Endodermal cell (in vitro differentiated cells): ENCODE data around the gene PRR13. TPM values are rescaled to one million over a fixed set of nuclear protein-coding genes. Genes with fewer than 3 reads are reported as not detected.
A peak's percentile ranks its signal among the peaks of the same experiment; 100 is the strongest.

Experiments used
- DNase-seq: peaks from one replicate; pipeline ENCODE4 v3.0.0-alpha.2; 2017
- H3K27ac ChIP-seq: 2 replicates; pipeline ENCODE4 v1.5.1; 2013; ENCODE audit warnings: mild to moderate bottlenecking, low read depth, low read length, moderate library complexity
- H3K27me3 ChIP-seq: 2 replicates; pipeline ENCODE4 v1.6.1; 2013; ENCODE audit warnings: mild to moderate bottlenecking, low read length, moderate library complexity; ENCODE audit not compliant: insufficient read depth, control insufficient read depth, poor library complexity, severe bottlenecking
- H3K36me3 ChIP-seq: 2 replicates; pipeline ENCODE4 v1.7.0; 2013; ENCODE audit warnings: mild to moderate bottlenecking, low read length, moderate library complexity; ENCODE audit not compliant: control insufficient read depth, insufficient read depth
- H3K4me1 ChIP-seq: one replicate; pipeline ENCODE4 v1.7.0; 2013; ENCODE audit warnings: low read length; ENCODE audit not compliant: control insufficient read depth, insufficient read depth
- H3K4me3 ChIP-seq: 2 replicates; pipeline ENCODE4 v1.5.1; 2013; ENCODE audit warnings: mild to moderate bottlenecking, low read length, moderate library complexity
- H3K9ac ChIP-seq: 2 replicates; pipeline ENCODE4 v1.6.1; 2013; ENCODE audit warnings: mild to moderate bottlenecking, low read length, moderate library complexity; ENCODE audit not compliant: poor library complexity, severe bottlenecking; ENCODE audit errors: extremely low read depth
- H3K9me3 ChIP-seq: 2 replicates; pipeline ENCODE4 v1.6.1; 2013; ENCODE audit warnings: mild to moderate bottlenecking, low read length, moderate library complexity; ENCODE audit not compliant: control insufficient read depth
- H3K27ac Mint-ChIP-seq: 2 replicates; pipeline ENCODE4 v1.8.0; 2020; ENCODE audit warnings: mixed read lengths
- H3K27me3 Mint-ChIP-seq: 2 replicates; pipeline ENCODE4 v1.8.0; 2021; ENCODE audit warnings: mild to moderate bottlenecking, mixed read lengths; ENCODE audit not compliant: insufficient read depth
- H3K36me3 Mint-ChIP-seq: 2 replicates; pipeline ENCODE4 v1.8.0; 2020; ENCODE audit warnings: low read depth, mixed read lengths
- H3K4me1 Mint-ChIP-seq: 2 replicates; pipeline ENCODE4 v1.8.0; 2020; ENCODE audit warnings: mixed read lengths
- H3K4me3 Mint-ChIP-seq: 2 replicates; pipeline ENCODE4 v1.8.0; 2020; ENCODE audit warnings: mild to moderate bottlenecking, moderate library complexity, mixed read lengths
- H3K9me3 Mint-ChIP-seq: 2 replicates; pipeline ENCODE4 v1.8.0; 2020; ENCODE audit warnings: mild to moderate bottlenecking, mixed read lengths
- WGBS, 2 experiments: methylation state at CpG; one replicate each; pipeline versions ENCODE4 v1.1.5 to v1.1.7; 2013; ENCODE audit warnings: missing lambda C conversion rate in 2 of 2, mixed read lengths in 1 of 2; ENCODE audit not compliant: insufficient coverage in 1 of 2, insufficient read length in 1 of 2; 5-methylcytosine and 5-hydroxymethylcytosine counted together
- total RNA-seq, 2 donors: library from RNA; stranded (reverse); fragmentation: NEBNext Ultra II Directional in 1 of 2; extraction: Animal tissue kit (Norgen Biotek cat#: 25700) in 1 of 2; gene quantifications; 2 replicates in 1 of 2; 3 replicates in 1 of 2; pipeline ENCODE4 v1.2.1, GENCODE V29; 2021
- TF ChIP-seq, protein P1 (sequence below): fragments of 200-600 bp; sonication (generic); conservative IDR thresholded peaks from 2 replicates; pipeline ENCODE4 v1.5.0; 2021; ENCODE audit warnings: antibody characterized with exemption, mild to moderate bottlenecking

The PRR13 gene
- total RNA-seq, 2 donors from 2014 or later, result 184 to 209 TPM

- Histone ChIP-seq H3K9ac (peak within 1 kb of the TSS; percentile 99), H3K36me3 (peaks cover 46% of the 10 kb centered on the region), H3K27ac (peak within 1 kb of the TSS; percentile 99), H3K4me3 (peak within 1 kb of the TSS; percentile 100), H3K4me1 (peaks cover 10% of the 10 kb centered on the region), H3K27me3 (no peaks in the 10 kb centered on the region), H3K9me3 (no peaks in the 10 kb centered on the region)
- Mint-ChIP-seq H3K27me3 (no peaks in the 10 kb centered on the region), H3K27ac (peak within 1 kb of the TSS; percentile 100), H3K9me3 (no peaks in the 10 kb centered on the region), H3K4me3 (peak within 1 kb of the TSS; percentile 92), H3K4me1 (peaks cover 31% of the 10 kb centered on the region), H3K36me3 (peaks cover 51% of the 10 kb centered on the region)
- 0% methylated on average over 4 to 24 of the region's 32 CpGs for WGBS, 2 experiments
- peak; percentile 100 for DNase-seq
- TF ChIP-seq, protein P1, sequence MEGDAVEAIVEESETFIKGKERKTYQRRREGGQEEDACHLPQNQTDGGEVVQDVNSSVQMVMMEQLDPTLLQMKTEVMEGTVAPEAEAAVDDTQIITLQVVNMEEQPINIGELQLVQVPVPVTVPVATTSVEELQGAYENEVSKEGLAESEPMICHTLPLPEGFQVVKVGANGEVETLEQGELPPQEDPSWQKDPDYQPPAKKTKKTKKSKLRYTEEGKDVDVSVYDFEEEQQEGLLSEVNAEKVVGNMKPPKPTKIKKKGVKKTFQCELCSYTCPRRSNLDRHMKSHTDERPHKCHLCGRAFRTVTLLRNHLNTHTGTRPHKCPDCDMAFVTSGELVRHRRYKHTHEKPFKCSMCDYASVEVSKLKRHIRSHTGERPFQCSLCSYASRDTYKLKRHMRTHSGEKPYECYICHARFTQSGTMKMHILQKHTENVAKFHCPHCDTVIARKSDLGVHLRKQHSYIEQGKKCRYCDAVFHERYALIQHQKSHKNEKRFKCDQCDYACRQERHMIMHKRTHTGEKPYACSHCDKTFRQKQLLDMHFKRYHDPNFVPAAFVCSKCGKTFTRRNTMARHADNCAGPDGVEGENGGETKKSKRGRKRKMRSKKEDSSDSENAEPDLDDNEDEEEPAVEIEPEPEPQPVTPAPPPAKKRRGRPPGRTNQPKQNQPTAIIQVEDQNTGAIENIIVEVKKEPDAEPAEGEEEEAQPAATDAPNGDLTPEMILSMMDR, result peak; percentile 86
These were observed 10.2 kb downstream of the PRR13 start, which contains the start of gene PCBP2 for GRCh38 chr12:53451661-53452158. PCBP2 (plus strand) TSS chr12:53452102; CDS start chr12:53454801, 2,699 bp downstream.

- H3K4me1 Mint-ChIP-seq, result peaks cover 33% of the 10 kb centered on the region
- H3K27ac ChIP-seq, result peak overlapping the region; percentile 99
- peaks cover 51% of the 10 kb centered on the region for H3K36me3 ChIP-seq
- 0% methylated on average over 7 to 48 of the region's 82 CpGs for WGBS, 2 experiments
- no peaks in the 10 kb centered on the region for H3K27me3 ChIP-seq
- peak overlapping the region; percentile 100 for H3K4me3 ChIP-seq
- no peaks in the 10 kb centered on the region for H3K9me3 ChIP-seq
- H3K4me3 Mint-ChIP-seq, result peak overlapping the region; percentile 92
- H3K9ac ChIP-seq, result peak overlapping the region; percentile 99
- peak; percentile 96 for DNase-seq
- peak overlapping the region; percentile 100 for H3K27ac Mint-ChIP-seq
- peaks cover 11% of the 10 kb centered on the region for H3K4me1 ChIP-seq
- H3K27me3 Mint-ChIP-seq, result no peaks in the 10 kb centered on the region
- H3K9me3 Mint-ChIP-seq, result no peaks in the 10 kb centered on the region
- peaks cover 52% of the 10 kb centered on the region for H3K36me3 Mint-ChIP-seq
- TF ChIP-seq, protein P1, result peak; percentile 54
These were observed 10.9 kb downstream of the PRR13 start for GRCh38 chr12:53452159-53453077.

DNA sequence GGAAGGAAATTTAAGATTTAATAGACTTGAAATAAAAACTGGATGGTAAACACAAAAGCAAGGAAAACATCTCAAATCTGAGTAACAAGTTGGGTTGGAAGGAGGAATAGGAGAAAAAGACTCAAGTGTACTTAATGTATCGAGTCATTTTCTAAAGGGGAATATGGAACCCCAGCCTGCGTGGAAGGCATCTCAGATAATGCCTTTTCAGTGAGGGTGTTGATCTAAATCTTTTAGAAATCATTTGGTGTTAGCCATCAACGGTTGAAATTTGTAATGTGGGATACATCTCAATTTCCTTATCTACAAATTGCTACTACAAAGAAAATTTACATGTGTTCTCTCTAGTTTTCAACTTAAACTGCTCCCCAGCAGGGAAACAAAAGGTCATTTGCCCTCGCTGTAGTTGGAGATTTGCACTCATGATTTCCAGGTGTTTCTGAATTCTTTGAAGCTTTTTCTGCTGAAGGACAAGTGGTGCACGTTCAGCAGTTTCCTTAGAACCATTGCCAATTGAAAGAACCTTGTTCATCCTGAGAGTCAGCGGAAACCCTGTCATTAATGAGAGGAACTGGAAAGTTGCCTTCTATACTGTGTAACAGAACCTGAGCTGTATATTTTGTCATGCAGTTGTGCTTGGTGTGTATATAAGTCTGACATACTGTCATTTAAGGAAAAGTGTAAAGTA, 12.6 kb downstream of the PRR13 start:
- Histone ChIP-seq H3K27me3 (no peaks in the 10 kb centered on the region), H3K27ac (no peak overlapping the region), H3K36me3 (peaks cover 63% of the 10 kb centered on the region), H3K4me1 (peaks cover 11% of the 10 kb centered on the region), H3K9me3 (no peaks in the 10 kb centered on the region), H3K4me3 (peak overlapping the region; percentile 100), H3K9ac (peak overlapping the region; percentile 99)
- Mint-ChIP-seq H3K36me3 (peaks cover 55% of the 10 kb centered on the region), H3K4me1 (peaks cover 35% of the 10 kb centered on the region), H3K9me3 (no peaks in the 10 kb centered on the region), H3K27ac (peak overlapping the region; percentile 82), H3K4me3 (peak overlapping the region; percentile 92), H3K27me3 (no peaks in the 10 kb centered on the region)
- WGBS, 2 experiments, result 73 to 75% methylated on average over 5 to 6 of the region's 6 CpGs
- no peak for DNase-seq
- TF ChIP-seq, protein P1, result no peak
